Stimulated activated CD4-positive, alpha-beta T cell treated with anti-CD3 and anti-CD28 coated beads, Interleukin-1b, Interleukin-23, amount 100 ng/mL, for 48 hours (primary cell): ENCODE results near the gene TPCN2.
A peak's percentile ranks its signal among the peaks of the same experiment; 100 is the strongest.

Source experiments
- DNase-seq: peaks from one replicate; pipeline ENCODE4 v3.0.0-alpha.2; 2020

The TPCN2 gene

GRCh38 chr11:69113646-69114340 is 65.1 kb downstream of the TPCN2 start:
- no peak for DNase-seq

GRCh38 chr11:69114362-69114761 is 65.6 kb downstream of the TPCN2 start:
- DNase-seq: no peak

GRCh38 chr11:69114811-69115523 is 66.2 kb downstream of the TPCN2 start:
- no peak for DNase-seq

GRCh38 chr11:69115586-69116560 is 67.1 kb downstream of the TPCN2 start:
- DNase-seq: no peak

GRCh38 chr11:69116671-69117070 is 67.9 kb downstream of the TPCN2 start:
- no peak for DNase-seq

- no peak for DNase-seq
Observed at GRCh38 chr11:69119190-69119589, 70.5 kb downstream of the TPCN2 start.

GRCh38 chr11:69120096-69120875 is 71.6 kb downstream of the TPCN2 start:
- DNase-seq: no peak

GRCh38 chr11:69121021-69121420 is 72.3 kb downstream of the TPCN2 start:
- DNase-seq: no peak

- no peak for DNase-seq
Observed at GRCh38 chr11:69121621-69122325, 73.0 kb downstream of the TPCN2 start.

GRCh38 chr11:69122326-69122629 is 73.5 kb downstream of the TPCN2 start:
- DNase-seq: no peak

GRCh38 chr11:69122630-69123431 is 74.1 kb downstream of the TPCN2 start:
- DNase-seq: peak; percentile 83

- no peak for DNase-seq
Observed at GRCh38 chr11:69123593-69124545, 75.1 kb downstream of the TPCN2 start.

GRCh38 chr11:69125861-69126260 is 77.1 kb downstream of the TPCN2 start:
- DNase-seq: no peak

- DNase-seq: no peak
Observed at GRCh38 chr11:69126286-69126685, 77.6 kb downstream of the TPCN2 start.

GRCh38 chr11:69127081-69127850 is 78.5 kb downstream of the TPCN2 start:
- no peak for DNase-seq

GRCh38 chr11:69127884-69128283 is 79.2 kb downstream of the TPCN2 start:
- DNase-seq: no peak

GRCh38 chr11:69129053-69129452 is 80.3 kb downstream of the TPCN2 start:
- DNase-seq: no peak

GRCh38 chr11:69129647-69130046 is 80.9 kb downstream of the TPCN2 start:
- no peak for DNase-seq

- DNase-seq: no peak
Observed at GRCh38 chr11:69130654-69131053, 81.9 kb downstream of the TPCN2 start.
